Breast epithelium (tissue), 4 donors: ENCODE results near the gene P2RX5. TPM values are rescaled to one million over a fixed set of nuclear protein-coding genes. Genes with fewer than 3 reads are reported as not detected.
A peak's percentile ranks its signal among the peaks of the same experiment; 100 is the strongest.

Experiments used
- DNase-seq, 2 donors: peaks; one replicate each; pipeline ENCODE4 v3.0.0-alpha.2; 2019; ENCODE audit warnings: low spot score in 2 of 2
- H3K27ac ChIP-seq, 2 donors: fragments of 200-600 bp; sonication (generic) in 1 of 2; one replicate each; pipeline ENCODE4 v1.5.1; 2016 to 2019; ENCODE audit warnings: mild to moderate bottlenecking in 1 of 2
- H3K27me3 ChIP-seq, 2 donors: fragments of 200-600 bp; sonication (generic) in 1 of 2; one replicate each; pipeline versions ENCODE4 v1.5.1 to v1.6.0; 2017 to 2019; ENCODE audit warnings: control low read depth in 1 of 2, mild to moderate bottlenecking in 1 of 2
- H3K36me3 ChIP-seq: fragments of 200-600 bp; one replicate; pipeline ENCODE4 v1.5.1; 2019
- H3K4me1 ChIP-seq, 2 donors: fragments of 200-600 bp; sonication (generic); one replicate each; pipeline ENCODE4 v1.5.1; 2016 to 2019; ENCODE audit warnings: control low read depth in 1 of 2
- H3K4me3 ChIP-seq, 3 donors: fragments of 200-600 bp; sonication (generic); 1 replicate in 2 of 3; 2 replicates in 1 of 3; pipeline ENCODE4 v1.5.1; 2016 to 2019; ENCODE audit warnings: mild to moderate bottlenecking in 3 of 3, moderate library complexity in 2 of 3
- H3K9me3 ChIP-seq, 2 donors: fragments of 200-600 bp; sonication (generic) in 1 of 2; one replicate each; pipeline ENCODE4 v1.5.1; 2016 to 2019; ENCODE audit warnings: control low read depth in 1 of 2
- CTCF ChIP-seq, 3 donors: fragments of 450-650 bp; IDR thresholded peaks; one replicate each; pipeline ENCODE4 v1.5.1; 2016 to 2017; ENCODE audit warnings: antibody characterized with exemption in 3 of 3, mild to moderate bottlenecking in 3 of 3, moderate library complexity in 3 of 3
- POLR2A ChIP-seq: fragments of 450-650 bp; IDR thresholded peaks from one replicate; pipeline ENCODE4 v1.6.1; 2016; ENCODE audit warnings: antibody characterized with exemption, mild to moderate bottlenecking, moderate library complexity
- POLR2AphosphoS5 ChIP-seq, 3 donors: sonication (generic); formaldehyde crosslinking; IDR thresholded peaks; one replicate each; pipeline ENCODE4 v1.6.1; 2017; ENCODE audit warnings: antibody characterized with exemption in 3 of 3
- intact Hi-C: fragments of 100-400 bp; cut with DNase I; formaldehyde crosslinking; loops from one replicate; pipeline ENCODE4 v1.15.1; 2023; ENCODE audit warnings: low total_unique reads
- total RNA-seq, 3 donors: library from RNA; depleted of rRNA; stranded (reverse); fragments of >200 nt; gene quantifications; one replicate each; pipeline ENCODE4 v1.1.0, GENCODE V29; 2016

P2RX5 gene
- total RNA-seq, 3 donors from 2014 or later = 0.29 to 2.0 (median 0.32) TPM

- Histone ChIP-seq H3K27ac (peak overlapping the region in 1 of 2 donors; percentile 2), H3K4me1 (no peaks in the 10 kb centered on the region), H3K27me3 (no peaks in the 10 kb centered on the region), H3K9me3 (no peaks in the 10 kb centered on the region), H3K4me3 (no peak overlapping the region), H3K36me3 (no peaks in the 10 kb centered on the region)
- no peak for DNase-seq
- intact Hi-C loops = no loop called here
- TF ChIP-seq POLR2A = no peak
- TF ChIP-seq CTCF (IDR thresholded peaks at IDR 0.05) = peak in 2 of 3 donors; percentile 28 to 41
Observed at GRCh38 chr17:3647769-3648555, 48.0 kb downstream of the P2RX5 start.

- Histone ChIP-seq H3K4me3 (no peak overlapping the region), H3K4me1 (no peaks in the 10 kb centered on the region), H3K27ac (peak overlapping the region in 1 of 2 donors; percentile 2), H3K27me3 (no peaks in the 10 kb centered on the region), H3K9me3 (no peaks in the 10 kb centered on the region), H3K36me3 (no peaks in the 10 kb centered on the region)
- intact Hi-C loops = no loop called here
- no peak for TF ChIP-seq POLR2AphosphoS5 (IDR thresholded peaks at IDR 0.05)
- TF ChIP-seq POLR2A = no peak
- TF ChIP-seq CTCF (IDR thresholded peaks at IDR 0.05) = no peak
- no peak for DNase-seq
Observed at GRCh38 chr17:3647251-3647650, 48.7 kb downstream of the P2RX5 start.

- TF ChIP-seq CTCF (IDR thresholded peaks at IDR 0.05) = no peak
- TF ChIP-seq POLR2A = no peak
- TF ChIP-seq POLR2AphosphoS5 (IDR thresholded peaks at IDR 0.05) = no peak
- no peak overlapping the region for H3K27ac ChIP-seq
- DNase-seq = no peak
- no peaks in the 10 kb centered on the region for H3K36me3 ChIP-seq
- H3K27me3 ChIP-seq = no peaks in the 10 kb centered on the region
- intact Hi-C loops = no loop called here
- H3K9me3 ChIP-seq = no peaks in the 10 kb centered on the region
- no peak overlapping the region for H3K4me3 ChIP-seq
- H3K4me1 ChIP-seq = no peaks in the 10 kb centered on the region
Observed at GRCh38 chr17:3645310-3645709, 50.6 kb downstream of the P2RX5 start.

- intact Hi-C loops = no loop called here
- no peak for TF ChIP-seq POLR2AphosphoS5 (IDR thresholded peaks at IDR 0.05)
- no peak for TF ChIP-seq CTCF (IDR thresholded peaks at IDR 0.05)
- TF ChIP-seq POLR2A = no peak
- no peaks in the 10 kb centered on the region for H3K4me1 ChIP-seq
Observed at GRCh38 chr17:3643889-3644349, 52.0 kb downstream of the P2RX5 start.

GRCh38 chr17:3641717-3642486 lies 54.1 kb downstream of the P2RX5 start:
- DNase-seq = no peak
- TF ChIP-seq POLR2A = no peak
- no peak for TF ChIP-seq CTCF (IDR thresholded peaks at IDR 0.05)
- TF ChIP-seq POLR2AphosphoS5 (IDR thresholded peaks at IDR 0.05) = no peak
- intact Hi-C loops = no loop called here
- Histone ChIP-seq H3K9me3 (no peaks in the 10 kb centered on the region), H3K4me1 (peaks cover 0 to 7% of the 10 kb centered on the region in 2 donors), H3K36me3 (no peaks in the 10 kb centered on the region), H3K27me3 (no peaks in the 10 kb centered on the region), H3K4me3 (no peak overlapping the region), H3K27ac (no peak overlapping the region)

More at GRCh38 chr17:3643889-3644349, 52.0 kb downstream of the P2RX5 start:
- H3K9me3 ChIP-seq = no peaks in the 10 kb centered on the region
- no peaks in the 10 kb centered on the region for H3K27me3 ChIP-seq
- no peak overlapping the region for H3K4me3 ChIP-seq
- no peak overlapping the region for H3K27ac ChIP-seq
- no peak for DNase-seq
- no peaks in the 10 kb centered on the region for H3K36me3 ChIP-seq
